HepG2 (cell line): Measurements from ENCODE around the gene COG5. TPM values are rescaled to one million over a fixed set of nuclear protein-coding genes. Genes with fewer than 3 reads are reported as not detected.

Source experiments
- ATAC-seq: fragments of 200-7000 bp; cut with Tn5 transposase; 3 replicates; pipeline ENCODE4 v1.9.1; 2020; ENCODE audit warnings: mild to moderate bottlenecking, moderate library complexity
- BruUV-seq: library from RNA; stranded (reverse); fragments of 400-500 nt; replicated peaks from 2 replicates; lab custom pipeline; 2021; lab: Mats Ljungman, UMichigan
- CTCF ChIA-PET: fragments of 300-600 bp; formaldehyde crosslinking; extraction: SDS; loops from one replicate; lab custom pipeline; 2021; ENCODE audit warnings: low total read pairs, inconsistent platforms, low intra/inter-chr PET ratio; lab: Yijun Ruan, JAX
- POLR2A ChIA-PET: fragments of 350-600 bp; sonication (Branson Sonifier 250); formaldehyde crosslinking; loops from one replicate; lab custom pipeline; 2020; ENCODE audit warnings: antibody characterized with exemption, inconsistent platforms; lab: Yijun Ruan, JAX
- DNase-seq: peaks from one replicate; pipeline ENCODE4 v3.0.0-alpha.2; 2015; ENCODE audit warnings: low spot score
- FAIRE-seq: peaks from 3 replicates; lab custom pipeline; 2011; peaks lifted over from hg19 to GRCh38; lab: Jason Lieb, UNC
- H2AFZ ChIP-seq: one replicate; pipeline ENCODE4 v1.6.1; 2011; ENCODE audit warnings: low read length, inconsistent platforms
- H3K27ac ChIP-seq: fragments of 300-600 bp; 3 replicates; pipeline ENCODE4 v1.8.0; 2011; ENCODE audit warnings: mixed run types, mild to moderate bottlenecking, mixed read lengths, low read length, inconsistent platforms; ENCODE audit not compliant: insufficient read depth; ENCODE audit errors: extremely low read length
- H3K27me3 ChIP-seq, 2 experiments: fragments of 200-600 bp in 1 of 2; 2 replicates in 1 of 2; 3 replicates in 1 of 2; pipeline versions ENCODE4 v1.6.0 to v1.8.0; 2011; ENCODE audit warnings: low read length in 2 of 2, mild to moderate bottlenecking in 2 of 2, moderate library complexity in 2 of 2, inconsistent platforms in 1 of 2; ENCODE audit not compliant: insufficient read depth in 2 of 2, control insufficient read depth in 1 of 2
- H3K36me3 ChIP-seq, 2 experiments: fragments of 200-600 bp in 1 of 2; replicated peaks in 1 of 2; 2 replicates in 1 of 2; 3 replicates in 1 of 2; pipeline versions ENCODE4 v1.5.1 to v1.8.0; 2011; ENCODE audit warnings: low read length in 2 of 2, inconsistent platforms in 1 of 2; ENCODE audit not compliant: insufficient read depth in 2 of 2, control insufficient read depth in 1 of 2
- H3K4me1 ChIP-seq: 2 replicates; pipeline ENCODE4 v1.5.1; 2012; ENCODE audit warnings: low read length, inconsistent platforms; ENCODE audit not compliant: insufficient read depth
- H3K4me2 ChIP-seq: 2 replicates; pipeline ENCODE4 v1.6.0; 2011; ENCODE audit warnings: low read depth, low read length, inconsistent platforms
- H3K4me3 ChIP-seq, 3 experiments: fragments of 200-600 bp in 1 of 3; sonication (generic), shearing (Covaris generic) in 1 of 3; replicated peaks in 1 of 3; 2 replicates each; pipeline ENCODE4 v1.5.1; 2011 to 2016; ENCODE audit warnings: low read length in 3 of 3, inconsistent platforms in 2 of 3, low read depth in 2 of 3, mild to moderate bottlenecking in 2 of 3, control low read depth in 1 of 3, mixed read lengths in 1 of 3; ENCODE audit not compliant: insufficient read depth in 1 of 3
- H3K79me2 ChIP-seq: one replicate; pipeline ENCODE4 v1.6.1; 2011; ENCODE audit warnings: low read length, inconsistent platforms; ENCODE audit not compliant: insufficient read depth
- H3K9ac ChIP-seq: 2 replicates; pipeline ENCODE4 v1.6.0; 2011; ENCODE audit warnings: mild to moderate bottlenecking, low read depth, low read length, inconsistent platforms; ENCODE audit not compliant: insufficient read depth
- H3K9me3 ChIP-seq: 2 replicates; pipeline ENCODE4 v1.5.1; 2012; ENCODE audit warnings: mild to moderate bottlenecking, low read length
- H4K20me1 ChIP-seq: 2 replicates; pipeline ENCODE4 v1.6.0; 2011; ENCODE audit warnings: inconsistent platforms, mild to moderate bottlenecking, low read length, moderate library complexity; ENCODE audit not compliant: insufficient read depth
- BCL6 ChIP-seq: IDR thresholded peaks from 2 replicates; pipeline ENCODE4 v1.6.1; 2016; ENCODE audit warnings: missing genetic modification reagents, missing compliant biosample characterization
- BRD4 ChIP-seq: sonication (generic); formaldehyde crosslinking; IDR thresholded peaks from 2 replicates; pipeline ENCODE4 v1.4.0; 2020; ENCODE audit warnings: missing genetic modification reagents
- ETV6 ChIP-seq: sonication (generic); formaldehyde crosslinking; conservative IDR thresholded peaks from 2 replicates; pipeline ENCODE4 v1.4.0; 2020; ENCODE audit warnings: missing genetic modification reagents
- JUND ChIP-seq: sonication (generic); formaldehyde crosslinking; IDR thresholded peaks from 2 replicates; pipeline ENCODE4 v1.8.0; 2022; ENCODE audit warnings: mild to moderate bottlenecking, missing genetic modification reagents
- NONO ChIP-seq, 2 experiments: fragments of 450-650 bp in 1 of 2; sonication (generic) in 1 of 2; formaldehyde crosslinking in 1 of 2; IDR thresholded peaks in 1 of 2; conservative IDR thresholded peaks in 1 of 2; 2 replicates each; pipeline versions ENCODE4 v1.6.1 to v1.8.0; 2017 to 2022; ENCODE audit warnings: mild to moderate bottlenecking in 1 of 2, missing genetic modification reagents in 1 of 2, moderate library complexity in 1 of 2
- ZNF674 ChIP-seq: sonication (generic); formaldehyde crosslinking; IDR thresholded peaks from 2 replicates; pipeline ENCODE4 v1.5.0; 2020; ENCODE audit warnings: low read depth, mild to moderate bottlenecking, missing genetic modification reagents
- ZNF703 ChIP-seq: sonication (generic); formaldehyde crosslinking; IDR thresholded peaks from 2 replicates; pipeline ENCODE4 v1.5.1; 2020; ENCODE audit warnings: missing genetic modification reagents, mild to moderate bottlenecking, moderate library complexity, borderline replicate concordance
- ZNF776 ChIP-seq: sonication (generic); formaldehyde crosslinking; IDR thresholded peaks from 2 replicates; pipeline ENCODE4 v1.4.0; 2020; ENCODE audit warnings: mild to moderate bottlenecking, missing genetic modification reagents
- ZNF777 ChIP-seq: sonication (generic); formaldehyde crosslinking; IDR thresholded peaks from 2 replicates; pipeline ENCODE4 v1.4.0; 2020; ENCODE audit warnings: missing genetic modification reagents
- WGBS: methylation state at CpG from one replicate; pipeline ENCODE4 v1.1.6; 2017; ENCODE audit warnings: low lambda C conversion rate; 5-methylcytosine and 5-hydroxymethylcytosine counted together
- in situ Hi-C: cut with HindIII; loops from 2 replicates; pipeline ENCODE4 v1.10.0; 2017; ENCODE audit warnings: low pct_unique_long_range_greater_than_20kb; ENCODE audit not compliant: extremely low pct_ligation_motif_present
- intact Hi-C: fragments of 100-400 bp; cut with micrococcal nuclease; formaldehyde crosslinking; loops from one replicate; pipeline ENCODE4 v1.10.0; 2022; ENCODE audit not compliant: unreplicated experiment
- polyA plus RNA-seq, 8 experiments: library from polyadenylated mRNA; depleted of rRNA in 3 of 8; stranded (reverse) in 7 of 8; unstranded in 1 of 8; fragments of >200 nt; fragmentation: Illumina TruSeq in 4 of 8; extraction: Trizol in 4 of 8; gene quantifications; 2 replicates each; pipeline versions ENCODE4 v1.2.1 to v1.2.3, GENCODE V29; 2011 to 2016; ENCODE audit warnings: low read depth in 4 of 8, missing spikeins in 1 of 8, mixed read lengths in 1 of 8; ENCODE audit not compliant: insufficient read depth in 1 of 8
- total RNA-seq, 5 experiments: library from RNA; depleted of rRNA; stranded (reverse); fragments of >200 nt; fragmentation: Illumina TruSeq; extraction: Trizol; gene quantifications; 2 replicates each; pipeline ENCODE4 v1.2.3, GENCODE V29; 2016; ENCODE audit warnings: low read depth in 1 of 5
- TF ChIP-seq, protein P1 (sequence below): sonication (generic); formaldehyde crosslinking; IDR thresholded peaks from 2 replicates; pipeline ENCODE4 v1.8.1; 2023; ENCODE audit warnings: mild to moderate bottlenecking, missing genetic modification reagents
- TF ChIP-seq, protein P2 (sequence below): sonication (generic); formaldehyde crosslinking; IDR thresholded peaks from 2 replicates; pipeline ENCODE4 v1.5.1; 2020; ENCODE audit warnings: missing genetic modification reagents, mild to moderate bottlenecking, borderline replicate concordance

The COG5 gene
- total and polyA plus RNA-seq, 2 of the 13 experiments (the other 11 are each of a cell fraction or from before 2014, with no cell fraction given), result 20.4 to 31.3 TPM

DNA sequence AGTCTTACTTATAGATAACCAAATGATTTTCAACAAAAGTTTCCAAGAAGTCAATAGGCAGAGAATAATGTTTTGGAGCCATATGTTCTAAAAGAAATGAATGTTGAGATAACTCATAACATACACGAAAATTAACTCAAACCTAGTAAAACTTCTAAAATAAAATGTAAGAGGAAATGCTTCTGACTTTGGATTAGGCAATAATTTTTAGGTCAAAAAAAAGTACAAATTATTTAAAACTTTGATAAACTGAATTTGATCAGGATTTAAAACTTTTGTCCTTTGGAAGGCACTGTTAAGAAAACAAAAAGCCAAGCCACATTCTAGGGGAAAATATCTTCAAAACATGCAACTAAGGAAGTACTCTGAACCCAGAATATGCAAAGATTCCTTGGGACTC lies 242.1 kb downstream of the COG5 start:
- 93% methylated on average over 1 of the region's 1 CpG for WGBS
- FAIRE-seq, result no peak
- H3K9me3 ChIP-seq, result no peaks in the 10 kb centered on the region
- in situ Hi-C loops (no loop called here), intact Hi-C loops (no loop called here)
- no peak overlapping the region for H3K9ac ChIP-seq
- no peak overlapping the region for H3K4me2 ChIP-seq
- no peak for TF ChIP-seq ZNF777 (CRISPR knock-in tag)
- ChIA-PET POLR2A (no interaction called here), CTCF (no interaction called here)
- H3K27me3 ChIP-seq, result no peaks in the 10 kb centered on the region
- H3K79me2 ChIP-seq, result no peaks in the 10 kb centered on the region
- no peak for DNase-seq
- H3K4me3 ChIP-seq, result no peak overlapping the region
- no peaks in the 10 kb centered on the region for H3K4me1 ChIP-seq
- H4K20me1 ChIP-seq, result no peaks in the 10 kb centered on the region
- peaks cover 0 to 4% of the 10 kb centered on the region in 2 experiments; a peak in 1 of 5 replicates for H3K36me3 ChIP-seq
- H2AFZ ChIP-seq, result no peak overlapping the region
- no peak overlapping the region for H3K27ac ChIP-seq
- no peak for ATAC-seq
- BruUV-seq, result no TSS peak

DNA sequence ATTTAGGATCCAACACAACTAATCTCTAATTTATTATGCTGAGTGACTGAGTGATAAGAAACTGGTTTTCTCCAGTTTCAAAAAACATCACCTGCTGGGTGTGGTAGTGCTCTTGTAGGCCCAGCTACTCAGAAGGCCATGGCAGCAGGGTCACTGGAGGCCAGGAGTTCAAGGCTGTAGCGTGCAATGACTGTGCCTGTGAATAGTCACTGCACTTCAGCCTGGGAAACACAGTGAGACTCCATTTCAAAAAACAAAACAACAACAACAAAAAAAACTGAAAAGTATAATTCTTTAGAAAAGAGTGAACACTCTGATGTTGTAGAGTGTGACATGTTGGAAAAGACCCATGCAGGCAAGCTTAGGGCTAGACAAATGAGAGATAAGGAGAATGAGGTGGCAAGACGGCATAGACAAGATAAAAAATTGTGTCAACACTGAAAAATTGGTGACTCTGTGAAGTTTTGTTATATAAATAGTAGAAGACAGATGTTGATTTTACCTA lies 243.9 kb downstream of the COG5 start:
- H3K27me3 ChIP-seq, result no peaks in the 10 kb centered on the region; a peak in 1 of 5 replicates
- FAIRE-seq (no peak), DNase-seq (no peak), ATAC-seq (no peak)
- no peak overlapping the region for H2AFZ ChIP-seq
- no peaks in the 10 kb centered on the region for H3K9me3 ChIP-seq
- in situ Hi-C loops (no loop called here), intact Hi-C loops (no loop called here)
- BruUV-seq, result no TSS peak
- H3K4me2 ChIP-seq, result no peak overlapping the region
- no peak overlapping the region for H3K27ac ChIP-seq
- 94% methylated on average over 2 of the region's 2 CpGs for WGBS
- no peaks in the 10 kb centered on the region for H3K79me2 ChIP-seq
- CTCF ChIA-PET, result no interaction called here
- H3K36me3 ChIP-seq, result peaks cover 0 to 4% of the 10 kb centered on the region in 2 experiments; a peak in 1 of 5 replicates
- POLR2A ChIA-PET, result no interaction called here
- H3K4me3 ChIP-seq, result no peak overlapping the region
- no peaks in the 10 kb centered on the region for H4K20me1 ChIP-seq
- H3K4me1 ChIP-seq, result no peaks in the 10 kb centered on the region
- H3K9ac ChIP-seq, result no peak overlapping the region
- TF ChIP-seq NONO (IDR thresholded peaks at IDR 0.05) (no peak), NONO (CRISPR knock-in tag; conservative IDR thresholded peaks at IDR 0.05) (no peak), ZNF703 (no peak), ETV6 (CRISPR knock-in tag) (no peak), ZNF776 (no peak), JUND (CRISPR knock-in tag) (no peak), BCL6 (CRISPR knock-in tag) (no peak), ZNF674 (CRISPR knock-in tag) (no peak), BRD4 (CRISPR knock-in tag) (no peak)
- TF ChIP-seq, protein P1, sequence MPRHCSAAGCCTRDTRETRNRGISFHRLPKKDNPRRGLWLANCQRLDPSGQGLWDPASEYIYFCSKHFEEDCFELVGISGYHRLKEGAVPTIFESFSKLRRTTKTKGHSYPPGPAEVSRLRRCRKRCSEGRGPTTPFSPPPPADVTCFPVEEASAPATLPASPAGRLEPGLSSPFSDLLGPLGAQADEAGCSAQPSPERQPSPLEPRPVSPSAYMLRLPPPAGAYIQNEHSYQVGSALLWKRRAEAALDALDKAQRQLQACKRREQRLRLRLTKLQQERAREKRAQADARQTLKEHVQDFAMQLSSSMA (CRISPR knock-in tag), result no peak
- TF ChIP-seq, protein P2, sequence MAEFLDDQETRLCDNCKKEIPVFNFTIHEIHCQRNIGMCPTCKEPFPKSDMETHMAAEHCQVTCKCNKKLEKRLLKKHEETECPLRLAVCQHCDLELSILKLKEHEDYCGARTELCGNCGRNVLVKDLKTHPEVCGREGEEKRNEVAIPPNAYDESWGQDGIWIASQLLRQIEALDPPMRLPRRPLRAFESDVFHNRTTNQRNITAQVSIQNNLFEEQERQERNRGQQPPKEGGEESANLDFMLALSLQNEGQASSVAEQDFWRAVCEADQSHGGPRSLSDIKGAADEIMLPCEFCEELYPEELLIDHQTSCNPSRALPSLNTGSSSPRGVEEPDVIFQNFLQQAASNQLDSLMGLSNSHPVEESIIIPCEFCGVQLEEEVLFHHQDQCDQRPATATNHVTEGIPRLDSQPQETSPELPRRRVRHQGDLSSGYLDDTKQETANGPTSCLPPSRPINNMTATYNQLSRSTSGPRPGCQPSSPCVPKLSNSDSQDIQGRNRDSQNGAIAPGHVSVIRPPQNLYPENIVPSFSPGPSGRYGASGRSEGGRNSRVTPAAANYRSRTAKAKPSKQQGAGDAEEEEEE (CRISPR knock-in tag), result no peak
